Testis (tissue), 2 donors: ENCODE data around the gene SND1.

Experiments
- CTCF ChIP-seq, 3 experiments: fragments of 450-650 bp in 2 of 3; fragments of 200-600 bp in 1 of 3; sonication (generic) in 1 of 3; IDR thresholded peaks; one replicate each; pipeline ENCODE4 v1.5.1; 2016 to 2019; ENCODE audit warnings: antibody characterized with exemption in 3 of 3, mild to moderate bottlenecking in 2 of 3, moderate library complexity in 1 of 3
- POLR2A ChIP-seq: fragments of 450-650 bp; IDR thresholded peaks from one replicate; pipeline ENCODE4 v1.6.1; 2017; ENCODE audit warnings: antibody characterized with exemption, mild to moderate bottlenecking, moderate library complexity

GRCh38 chr7:128017460-128017859, 365.5 kb downstream of the SND1 start:
- TF ChIP-seq CTCF (IDR thresholded peaks at IDR 0.05) (no peak), POLR2A (no peak)
